IMR-90 (cell line): Measurements from ENCODE around the gene CC2D2A. TPM values are rescaled to one million over a fixed set of nuclear protein-coding genes. Genes with fewer than 3 reads are reported as not detected.

Experiments used
- ATAC-seq: fragments of 200-7000 bp; cut with Tn5 transposase; 2 replicates; pipeline ENCODE4 v1.9.1; 2020; ENCODE audit warnings: low read depth, mild to moderate bottlenecking, moderate library complexity
- BruUV-seq: library from RNA; stranded (reverse); fragments of 400-500 nt; replicated peaks from 2 replicates; lab custom pipeline; 2021; lab: Mats Ljungman, UMichigan
- CTCF ChIA-PET: fragments of 300-600 bp; formaldehyde crosslinking; extraction: SDS; loops from one replicate; lab custom pipeline; 2021; ENCODE audit warnings: antibody characterized with exemption; lab: Yijun Ruan, JAX
- POLR2A ChIA-PET: fragments of 300-600 bp; sonication (Branson Sonifier 250); formaldehyde crosslinking; loops from one replicate; lab custom pipeline; 2022; ENCODE audit warnings: antibody characterized with exemption; ENCODE audit not compliant: unreplicated experiment; lab: Charles Lee
- DNase-seq: peaks from one replicate; pipeline ENCODE4 v3.0.0; 2013
- H2AFZ ChIP-seq: replicated peaks from 2 replicates; pipeline ENCODE3; 2013; ENCODE audit warnings: low read length, mild to moderate bottlenecking; ENCODE audit not compliant: poor library complexity
- H2AK5ac ChIP-seq: 2 replicates; pipeline ENCODE4 v1.6.1; 2013; ENCODE audit warnings: low read depth, low read length, inconsistent platforms
- H2AK9ac ChIP-seq: replicated peaks from 2 replicates; pipeline ENCODE3; 2013; ENCODE audit warnings: mild to moderate bottlenecking, low read depth, low read length, moderate library complexity; ENCODE audit not compliant: poor library complexity
- H2BK120ac ChIP-seq: 2 replicates; pipeline ENCODE4 v1.6.1; 2013; ENCODE audit warnings: low read depth, low read length, inconsistent platforms
- H2BK15ac ChIP-seq: 3 replicates; pipeline ENCODE4 v1.6.1; 2013; ENCODE audit warnings: low read depth, low read length, inconsistent platforms
- H2BK20ac ChIP-seq: 2 replicates; pipeline ENCODE4 v1.6.1; 2013; ENCODE audit warnings: low read depth, mild to moderate bottlenecking, inconsistent platforms, low read length, moderate library complexity
- H2BK5ac ChIP-seq: 2 replicates; pipeline ENCODE4 v1.6.1; 2013; ENCODE audit warnings: mild to moderate bottlenecking, low read depth, low read length, inconsistent platforms; ENCODE audit not compliant: poor library complexity, severe bottlenecking
- H3K14ac ChIP-seq: replicated peaks from 2 replicates; pipeline ENCODE4 v1.6.1; 2013; ENCODE audit warnings: low read depth, low read length, inconsistent platforms
- H3K18ac ChIP-seq: 2 replicates; pipeline ENCODE4 v1.6.1; 2013; ENCODE audit warnings: low read depth, low read length, control low read depth
- H3K23ac ChIP-seq: 2 replicates; pipeline ENCODE4 v1.6.1; 2013; ENCODE audit warnings: low read depth, low read length, inconsistent platforms
- H3K27ac ChIP-seq: 2 replicates; pipeline ENCODE4 v1.5.1; 2013; ENCODE audit warnings: mild to moderate bottlenecking, control low read depth, low read length; ENCODE audit not compliant: insufficient read depth
- H3K27me3 ChIP-seq: 2 replicates; pipeline ENCODE4 v1.6.1; 2013; ENCODE audit warnings: low read length; ENCODE audit not compliant: control insufficient read depth, insufficient read depth
- H3K36me3 ChIP-seq: 2 replicates; pipeline ENCODE4 v1.6.1; 2013; ENCODE audit warnings: low read length, mixed read lengths; ENCODE audit not compliant: control insufficient read depth, insufficient read depth
- H3K4ac ChIP-seq: 2 replicates; pipeline ENCODE4 v1.6.1; 2013; ENCODE audit warnings: low read depth, low read length, inconsistent platforms
- H3K4me1 ChIP-seq: 2 replicates; pipeline ENCODE4 v1.6.1; 2013; ENCODE audit warnings: low read length, mixed read lengths; ENCODE audit not compliant: control insufficient read depth, insufficient read depth
- H3K4me2 ChIP-seq: 2 replicates; pipeline ENCODE4 v1.6.1; 2013; ENCODE audit warnings: low read depth, mild to moderate bottlenecking, control low read depth, low read length, moderate library complexity
- H3K4me3 ChIP-seq: 2 replicates; pipeline ENCODE4 v1.5.1; 2013; ENCODE audit warnings: low read depth, mild to moderate bottlenecking, control low read depth, low read length, moderate library complexity; ENCODE audit not compliant: insufficient read depth
- H3K56ac ChIP-seq: 2 replicates; pipeline ENCODE4 v1.6.1; 2013; ENCODE audit warnings: low read length, inconsistent platforms; ENCODE audit not compliant: insufficient read depth; ENCODE audit errors: extremely low read depth
- H3K79me1 ChIP-seq, 2 experiments: 2 replicates each; pipeline ENCODE4 v1.6.1; 2013; ENCODE audit warnings: low read length in 2 of 2, inconsistent platforms in 1 of 2, low read depth in 1 of 2
- H3K9ac ChIP-seq: 2 replicates; pipeline ENCODE4 v1.6.1; 2013; ENCODE audit warnings: low read depth, low read length, control low read depth
- H3K9me1 ChIP-seq: 2 replicates; pipeline ENCODE4 v1.6.1; 2013; ENCODE audit warnings: low read length, inconsistent platforms; ENCODE audit not compliant: insufficient read depth
- H3K9me3 ChIP-seq: 2 replicates; pipeline ENCODE4 v1.6.1; 2013; ENCODE audit warnings: low read length; ENCODE audit not compliant: control insufficient read depth, insufficient read depth
- H4K20me1 ChIP-seq: 2 replicates; pipeline ENCODE4 v1.6.1; 2013; ENCODE audit warnings: low read length, inconsistent platforms; ENCODE audit not compliant: insufficient read depth
- H4K5ac ChIP-seq: 2 replicates; pipeline ENCODE4 v1.6.1; 2013; ENCODE audit warnings: mild to moderate bottlenecking, low read depth, low read length, control low read depth
- H4K8ac ChIP-seq, 2 experiments: 2 replicates each; pipeline ENCODE4 v1.6.1; 2013; ENCODE audit warnings: low read depth in 2 of 2, low read length in 2 of 2, control low read depth in 1 of 2, inconsistent platforms in 1 of 2
- H4K91ac ChIP-seq: 2 replicates; pipeline ENCODE4 v1.6.1; 2013; ENCODE audit warnings: low read depth, low read length, inconsistent platforms; ENCODE audit not compliant: insufficient read depth
- BHLHE40 ChIP-seq: fragments of 150-350 bp; IDR thresholded peaks from 2 replicates; pipeline ENCODE4 v1.6.1; 2016; ENCODE audit warnings: mild to moderate bottlenecking, low read depth, low read length
- CEBPB ChIP-seq: IDR thresholded peaks from 2 replicates; pipeline ENCODE4 v1.6.1; 2012; ENCODE audit warnings: low read depth, low read length, improper control_type of control experiment
- CHD1 ChIP-seq: IDR thresholded peaks from 2 replicates; pipeline ENCODE4 v1.6.1; 2012; ENCODE audit warnings: low read depth, low read length, improper control_type of control experiment
- FOS ChIP-seq: fragments of 150-350 bp; IDR thresholded peaks from 2 replicates; pipeline ENCODE4 v1.6.1; 2016; ENCODE audit warnings: low read depth, low read length
- MAFK ChIP-seq: IDR thresholded peaks from 2 replicates; pipeline ENCODE4 v1.6.1; 2012; ENCODE audit warnings: low read depth, low read length, improper control_type of control experiment
- MAZ ChIP-seq: IDR thresholded peaks from 2 replicates; pipeline ENCODE4 v1.6.1; 2012; ENCODE audit warnings: low read depth, mild to moderate bottlenecking, low read length, improper control_type of control experiment, moderate library complexity, borderline replicate concordance
- MXI1 ChIP-seq: IDR thresholded peaks from 2 replicates; pipeline ENCODE4 v1.6.1; 2012; ENCODE audit warnings: low read depth, mild to moderate bottlenecking, low read length, moderate library complexity, borderline replicate concordance
- NFE2L2 ChIP-seq: fragments of 150-350 bp; IDR thresholded peaks from 2 replicates; pipeline ENCODE4 v1.6.1; 2016; ENCODE audit warnings: low read depth, mild to moderate bottlenecking, low read length
- POLR2A ChIP-seq: IDR thresholded peaks from 2 replicates; pipeline ENCODE4 v1.6.1; 2012; ENCODE audit warnings: mild to moderate bottlenecking, low read depth, low read length
- RAD21 ChIP-seq: IDR thresholded peaks from 2 replicates; pipeline ENCODE4 v1.6.1; 2012; ENCODE audit warnings: low read length, improper control_type of control experiment
- RCOR1 ChIP-seq: IDR thresholded peaks from 2 replicates; pipeline ENCODE4 v1.6.1; 2012; ENCODE audit warnings: mild to moderate bottlenecking, low read length, improper control_type of control experiment; ENCODE audit not compliant: insufficient replicate concordance
- RFX5 ChIP-seq: IDR thresholded peaks from 2 replicates; pipeline ENCODE4 v1.8.0; 2012; ENCODE audit warnings: low read depth, mild to moderate bottlenecking, low read length, moderate library complexity
- SMC3 ChIP-seq: fragments of 150-350 bp; IDR thresholded peaks from 2 replicates; pipeline ENCODE4 v1.6.1; 2016; ENCODE audit warnings: low read depth, mild to moderate bottlenecking, antibody characterized with exemption, low read length, moderate library complexity
- WGBS, 2 experiments: methylation state at CpG; one replicate each; pipeline versions ENCODE4 v1.1.5 to v1.1.7; 2013; ENCODE audit warnings: missing lambda C conversion rate in 2 of 2; ENCODE audit not compliant: insufficient read length in 1 of 2; ENCODE audit errors: extremely low coverage in 2 of 2; 5-methylcytosine and 5-hydroxymethylcytosine counted together
- dilution Hi-C: fragments of 300-500 bp; cut with HindIII; formaldehyde crosslinking; loops from one replicate; pipeline ENCODE4 v1.14.3; 2018; ENCODE audit warnings: low sequenced_read_pairs; ENCODE audit not compliant: unreplicated experiment
- in situ Hi-C: fragments of 300-500 bp; cut with MboI; formaldehyde crosslinking; loops from 3 replicates; pipeline ENCODE4 v1.14.3; 2019; ENCODE audit warnings: low sequenced_read_pairs, inconsistent platforms, mixed read lengths
- intact Hi-C: fragments of 100-400 bp; cut with micrococcal nuclease; formaldehyde crosslinking; loops from 2 replicates; pipeline ENCODE4 v1.10.0; 2022
- polyA plus RNA-seq, 3 experiments: library from polyadenylated mRNA; depleted of rRNA; stranded (reverse); fragments of >200 nt; gene quantifications; 2 replicates each; pipeline ENCODE4 v1.2.3, GENCODE V29; 2012; ENCODE audit warnings: low replicate concordance in 1 of 3
- total RNA-seq: library from RNA; depleted of rRNA; stranded (reverse); fragments of >200 nt; gene quantifications from 2 replicates; pipeline ENCODE4 v1.2.3, GENCODE V29; 2012
- TF ChIP-seq, protein P1 (sequence below): conservative IDR thresholded peaks from 2 replicates; pipeline ENCODE4 v1.5.1; 2012; ENCODE audit warnings: mild to moderate bottlenecking, low read depth, low read length, improper control_type of control experiment
- TF ChIP-seq, protein P2 (sequence below): fragments of 150-350 bp; IDR thresholded peaks from 2 replicates; pipeline ENCODE4 v1.6.1; 2017; ENCODE audit warnings: mild to moderate bottlenecking, antibody characterized with exemption, low read length, low read depth
- TF ChIP-seq, protein P3 (sequence below): fragments of 150-350 bp; IDR thresholded peaks from 2 replicates; pipeline ENCODE4 v1.6.1; 2016; ENCODE audit warnings: low read depth, mild to moderate bottlenecking, low read length, moderate library complexity, borderline replicate concordance

CC2D2A gene
- total and polyA plus RNA-seq, 2 of the 4 experiments (the other 2 are of a cell fraction), result 20.8 to 26.3 TPM

DNA sequence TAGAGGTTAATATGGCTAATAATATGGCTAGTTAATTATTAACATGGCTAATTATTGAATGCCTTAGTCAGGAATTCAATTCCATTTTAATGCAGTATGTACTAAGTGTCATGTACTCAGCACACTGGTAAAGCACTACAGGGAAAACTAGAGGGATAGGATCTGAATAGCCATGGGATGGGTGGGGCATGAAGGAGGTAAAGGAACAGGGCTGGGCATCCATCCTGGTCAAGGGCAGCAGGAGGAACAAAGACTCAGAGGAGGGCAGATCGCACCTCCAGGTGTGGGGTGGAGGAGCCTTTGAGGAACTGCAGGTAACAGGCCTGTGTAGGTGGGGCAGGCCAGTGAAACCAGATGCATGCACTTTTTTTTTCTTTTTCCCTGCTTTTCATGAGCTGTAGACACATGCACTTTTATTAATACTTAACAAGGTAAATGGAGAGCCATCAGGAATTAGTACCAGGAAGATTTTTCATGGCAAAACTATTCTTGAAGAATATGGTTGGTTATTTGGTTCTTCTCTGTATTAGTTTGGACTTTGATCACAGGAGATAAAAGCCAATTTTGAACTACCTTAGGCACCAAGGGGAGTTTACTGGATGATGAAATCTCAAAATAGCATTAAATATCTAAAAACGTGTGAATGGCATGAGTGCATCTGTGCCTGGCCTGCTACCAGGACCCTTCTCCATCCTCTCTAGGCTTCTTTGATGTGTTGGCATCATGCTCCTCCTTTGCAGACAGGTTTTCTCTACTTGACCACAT is 88.3 kb downstream of the CC2D2A start:
- no TSS peak for BruUV-seq
- Histone ChIP-seq H2AFZ (no peak overlapping the region), H3K4me1 (peaks cover 2% of the 10 kb centered on the region; the same call in 1 of the 2 replicates), H3K4me2 (no peak overlapping the region), H4K5ac (no peak overlapping the region), H3K79me1 (no peaks in the 10 kb centered on the region), H2BK120ac (no peak overlapping the region), H3K18ac (no peak overlapping the region), H3K56ac (no peak overlapping the region), H3K4ac (no peak overlapping the region), H3K4me3 (no peak overlapping the region), H3K14ac (no peak overlapping the region), H3K27ac (no peak overlapping the region), H4K20me1 (no peaks in the 10 kb centered on the region), H2AK5ac (no peak overlapping the region), H3K23ac (no peak overlapping the region), H4K8ac (no peak overlapping the region), H4K91ac (no peak overlapping the region), H3K9ac (no peak overlapping the region), H2BK20ac (no peak overlapping the region), H3K9me1 (no peaks in the 10 kb centered on the region; the same call in 1 of the 2 replicates), H3K27me3 (no peaks in the 10 kb centered on the region), H3K9me3 (no peaks in the 10 kb centered on the region), H2BK15ac (no peak overlapping the region), H3K36me3 (peaks cover 23% of the 10 kb centered on the region), H2AK9ac (no peak overlapping the region), H2BK5ac (no peak overlapping the region)
- intact Hi-C loops (no loop called here), dilution Hi-C loops (no loop called here), in situ Hi-C loops (no loop called here)
- ChIA-PET CTCF (no interaction called here), POLR2A (no interaction called here)
- ATAC-seq, result no peak
- no peak for DNase-seq
- WGBS, 2 experiments, result no CpG with 5 or more reads among the region's 2 CpGs
- TF ChIP-seq RAD21, result no peak
- no peak for TF ChIP-seq FOS
- no peak for TF ChIP-seq MAFK
- TF ChIP-seq BHLHE40, result no peak
- no peak for TF ChIP-seq RFX5
- TF ChIP-seq SMC3, result no peak
- TF ChIP-seq CHD1, result no peak
- TF ChIP-seq, protein P1, sequence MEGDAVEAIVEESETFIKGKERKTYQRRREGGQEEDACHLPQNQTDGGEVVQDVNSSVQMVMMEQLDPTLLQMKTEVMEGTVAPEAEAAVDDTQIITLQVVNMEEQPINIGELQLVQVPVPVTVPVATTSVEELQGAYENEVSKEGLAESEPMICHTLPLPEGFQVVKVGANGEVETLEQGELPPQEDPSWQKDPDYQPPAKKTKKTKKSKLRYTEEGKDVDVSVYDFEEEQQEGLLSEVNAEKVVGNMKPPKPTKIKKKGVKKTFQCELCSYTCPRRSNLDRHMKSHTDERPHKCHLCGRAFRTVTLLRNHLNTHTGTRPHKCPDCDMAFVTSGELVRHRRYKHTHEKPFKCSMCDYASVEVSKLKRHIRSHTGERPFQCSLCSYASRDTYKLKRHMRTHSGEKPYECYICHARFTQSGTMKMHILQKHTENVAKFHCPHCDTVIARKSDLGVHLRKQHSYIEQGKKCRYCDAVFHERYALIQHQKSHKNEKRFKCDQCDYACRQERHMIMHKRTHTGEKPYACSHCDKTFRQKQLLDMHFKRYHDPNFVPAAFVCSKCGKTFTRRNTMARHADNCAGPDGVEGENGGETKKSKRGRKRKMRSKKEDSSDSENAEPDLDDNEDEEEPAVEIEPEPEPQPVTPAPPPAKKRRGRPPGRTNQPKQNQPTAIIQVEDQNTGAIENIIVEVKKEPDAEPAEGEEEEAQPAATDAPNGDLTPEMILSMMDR, result no peak
- TF ChIP-seq, protein P2, sequence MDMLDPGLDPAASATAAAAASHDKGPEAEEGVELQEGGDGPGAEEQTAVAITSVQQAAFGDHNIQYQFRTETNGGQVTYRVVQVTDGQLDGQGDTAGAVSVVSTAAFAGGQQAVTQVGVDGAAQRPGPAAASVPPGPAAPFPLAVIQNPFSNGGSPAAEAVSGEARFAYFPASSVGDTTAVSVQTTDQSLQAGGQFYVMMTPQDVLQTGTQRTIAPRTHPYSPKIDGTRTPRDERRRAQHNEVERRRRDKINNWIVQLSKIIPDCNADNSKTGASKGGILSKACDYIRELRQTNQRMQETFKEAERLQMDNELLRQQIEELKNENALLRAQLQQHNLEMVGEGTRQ, result no peak
- TF ChIP-seq MXI1, result no peak
- TF ChIP-seq RCOR1, result no peak
- TF ChIP-seq POLR2A, result no peak
- no peak for TF ChIP-seq MAZ
- TF ChIP-seq, protein P3, sequence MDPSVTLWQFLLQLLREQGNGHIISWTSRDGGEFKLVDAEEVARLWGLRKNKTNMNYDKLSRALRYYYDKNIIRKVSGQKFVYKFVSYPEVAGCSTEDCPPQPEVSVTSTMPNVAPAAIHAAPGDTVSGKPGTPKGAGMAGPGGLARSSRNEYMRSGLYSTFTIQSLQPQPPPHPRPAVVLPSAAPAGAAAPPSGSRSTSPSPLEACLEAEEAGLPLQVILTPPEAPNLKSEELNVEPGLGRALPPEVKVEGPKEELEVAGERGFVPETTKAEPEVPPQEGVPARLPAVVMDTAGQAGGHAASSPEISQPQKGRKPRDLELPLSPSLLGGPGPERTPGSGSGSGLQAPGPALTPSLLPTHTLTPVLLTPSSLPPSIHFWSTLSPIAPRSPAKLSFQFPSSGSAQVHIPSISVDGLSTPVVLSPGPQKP, result no peak
- TF ChIP-seq NFE2L2, result no peak
- TF ChIP-seq CEBPB, result no peak
